Measurements from ENCODE around the gene HDAC4. TPM values are rescaled to one million over a fixed set of nuclear protein-coding genes. Genes with fewer than 3 reads are reported as not detected.

The HDAC4 gene
- total RNA-seq, 1 donor from 2014 or later: 7.8 TPM

DNA sequence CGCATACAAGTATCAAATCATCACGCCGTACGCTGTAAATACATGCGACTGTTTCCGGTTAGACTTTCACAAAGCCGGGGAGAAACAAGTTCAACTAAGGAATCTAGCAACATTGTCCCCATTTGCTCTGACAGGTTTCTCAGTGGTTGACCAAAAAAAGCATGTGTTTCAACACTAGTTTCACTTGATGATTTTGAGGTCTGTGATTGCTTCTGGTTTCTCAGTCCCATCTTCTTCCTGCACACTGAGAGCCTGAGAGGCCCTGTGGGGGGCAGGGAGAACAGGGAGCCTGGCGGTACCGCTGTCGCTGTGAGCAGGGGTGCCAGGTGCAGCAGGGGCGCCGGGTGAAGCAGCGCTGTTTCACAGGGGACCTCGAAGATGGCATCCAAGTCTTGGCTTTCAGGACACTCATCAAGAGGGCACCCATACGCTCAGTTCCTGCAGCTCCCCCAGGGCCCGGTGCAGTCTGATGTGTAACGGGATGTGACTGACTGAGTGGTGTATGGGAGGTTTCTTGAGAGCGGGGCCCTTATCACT, 282.1 kb downstream of the HDAC4 start:
- TF ChIP-seq CTCF (IDR thresholded peaks at IDR 0.05; ENCODE audit: insufficient read depth, low read length, poor library complexity, severe bottlenecking): no peak
- DNase-seq (ENCODE audit: low read depth): no peak
- Histone ChIP-seq H3K4me3 (ENCODE audit: low read depth, low read length) (no peak overlapping the region), H3K27me3 (ENCODE audit: control insufficient read depth, insufficient read depth, low read length) (no peaks in the 10 kb centered on the region), H3K36me3 (ENCODE audit: control insufficient read depth, insufficient read depth, low read length) (no peaks in the 10 kb centered on the region)

- no peak for DNase-seq (ENCODE audit: low read depth)
- H3K27me3 ChIP-seq (ENCODE audit: control insufficient read depth, insufficient read depth, low read length): no peaks in the 10 kb centered on the region
- H3K36me3 ChIP-seq (ENCODE audit: control insufficient read depth, insufficient read depth, low read length): no peaks in the 10 kb centered on the region
- TF ChIP-seq CTCF (IDR thresholded peaks at IDR 0.05; ENCODE audit: insufficient read depth, low read length, poor library complexity, severe bottlenecking): no peak
- H3K4me3 ChIP-seq (ENCODE audit: low read depth, low read length): no peak overlapping the region
These were observed 282.6 kb downstream of the HDAC4 start for GRCh38 chr2:239118264-239118663.

DNA sequence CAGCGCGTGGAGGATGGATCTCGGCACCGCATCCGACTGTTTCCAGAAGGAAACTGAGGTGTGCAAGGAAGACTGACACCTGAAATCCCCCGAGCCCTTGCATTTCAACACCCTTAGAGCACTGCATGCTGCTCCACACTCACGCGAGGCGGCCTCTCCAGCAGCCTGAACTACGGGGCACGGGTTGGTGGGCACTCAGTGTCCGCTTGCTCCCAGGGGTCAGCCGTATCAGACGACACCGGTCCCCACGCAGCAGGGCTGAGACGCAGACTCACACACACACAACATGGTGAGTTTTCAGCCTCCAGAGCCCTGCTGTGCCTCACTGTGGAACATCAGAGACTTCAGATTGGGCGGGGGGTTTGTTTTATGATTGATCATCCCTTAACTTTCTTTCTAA, 283.0 kb downstream of the HDAC4 start:
- Histone ChIP-seq H3K4me3 (ENCODE audit: low read depth, low read length) (no peak overlapping the region), H3K36me3 (ENCODE audit: control insufficient read depth, insufficient read depth, low read length) (no peaks in the 10 kb centered on the region), H3K27me3 (ENCODE audit: control insufficient read depth, insufficient read depth, low read length) (no peaks in the 10 kb centered on the region)
- DNase-seq (ENCODE audit: low read depth): no peak
- no peak for TF ChIP-seq CTCF (IDR thresholded peaks at IDR 0.05; ENCODE audit: insufficient read depth, low read length, poor library complexity, severe bottlenecking)

DNA sequence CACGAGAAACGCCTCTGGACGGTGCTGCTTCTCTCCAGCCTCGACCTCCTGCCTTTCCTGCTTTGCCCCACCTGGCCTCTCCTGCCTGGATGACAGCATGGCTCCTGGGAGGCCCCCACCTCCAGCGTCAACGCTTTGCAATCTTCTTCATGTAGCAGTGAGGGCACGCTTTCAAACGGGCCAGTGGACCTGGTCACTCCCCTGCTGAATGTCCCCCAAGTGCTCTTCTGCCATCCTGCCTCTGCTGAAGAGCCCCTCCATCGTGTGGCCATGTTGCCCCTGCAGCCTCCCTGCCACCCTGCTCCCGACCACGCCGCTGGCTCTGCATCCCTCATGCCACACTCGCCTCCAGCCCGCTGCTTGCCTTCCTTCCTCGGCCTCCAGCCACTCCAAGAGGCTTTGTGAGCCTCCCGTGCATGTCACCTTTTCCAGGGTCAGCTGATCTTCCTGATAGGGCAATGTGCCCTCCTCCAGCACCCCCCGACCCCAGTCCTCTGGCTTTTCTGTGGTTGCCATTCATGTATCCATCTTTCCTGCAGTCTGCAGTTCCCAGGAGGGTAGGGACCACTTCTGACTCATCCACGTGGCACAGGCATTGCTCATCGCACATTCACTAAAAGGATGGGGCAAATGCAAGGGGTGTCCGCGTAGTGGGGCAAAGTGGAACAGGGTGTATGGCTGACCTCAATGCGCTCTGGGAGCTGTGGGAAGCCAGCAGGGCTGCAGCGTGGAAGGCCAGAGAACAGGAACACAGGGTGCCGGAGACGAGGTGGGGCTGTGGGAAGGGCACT, 284.2 kb downstream of the HDAC4 start:
- no peak for TF ChIP-seq CTCF (IDR thresholded peaks at IDR 0.05; ENCODE audit: insufficient read depth, low read length, poor library complexity, severe bottlenecking)
- no peaks in the 10 kb centered on the region for H3K36me3 ChIP-seq (ENCODE audit: control insufficient read depth, insufficient read depth, low read length)
- no peaks in the 10 kb centered on the region for H3K27me3 ChIP-seq (ENCODE audit: control insufficient read depth, insufficient read depth, low read length)
- no peak overlapping the region for H3K4me3 ChIP-seq (ENCODE audit: low read depth, low read length)
- DNase-seq (ENCODE audit: low read depth): no peak

DNA sequence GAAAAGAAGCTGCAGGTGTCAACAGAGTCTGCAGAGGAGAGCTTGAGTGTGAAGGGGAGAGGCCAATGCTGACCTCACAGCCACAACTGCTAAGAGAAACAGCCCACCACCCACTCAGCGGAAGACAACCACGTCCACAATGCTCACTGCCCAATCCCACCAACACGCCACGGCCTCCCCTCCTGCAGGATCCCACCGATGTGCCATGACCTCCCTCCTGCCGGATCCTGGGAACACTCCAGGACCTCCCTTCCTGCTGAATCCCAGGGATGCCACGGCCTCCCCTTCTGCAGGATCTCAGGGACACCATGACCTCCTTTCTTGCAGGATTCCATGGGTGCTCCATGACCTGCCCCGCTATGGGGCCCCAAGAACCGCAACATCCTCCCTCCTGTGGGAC, 285.2 kb downstream of the HDAC4 start:
- no peaks in the 10 kb centered on the region for H3K27me3 ChIP-seq (ENCODE audit: control insufficient read depth, insufficient read depth, low read length)
- no peak for TF ChIP-seq CTCF (IDR thresholded peaks at IDR 0.05; ENCODE audit: insufficient read depth, low read length, poor library complexity, severe bottlenecking)
- DNase-seq (ENCODE audit: low read depth): no peak
- H3K36me3 ChIP-seq (ENCODE audit: control insufficient read depth, insufficient read depth, low read length): no peaks in the 10 kb centered on the region
- no peak overlapping the region for H3K4me3 ChIP-seq (ENCODE audit: low read depth, low read length)

Data from kidney epithelial cell (primary cell).